GM18873 (cell line): Measurements from ENCODE around the gene PLA2G2D.

Experiments used
- ATAC-seq: cut with Tn5 transposase; IDR thresholded peaks from one replicate; pipeline ENCODE4 v1.9.1; 2021; ENCODE audit warnings: mild to moderate bottlenecking, moderate library complexity, moderate number of reproducible peaks; ENCODE audit not compliant: unreplicated experiment, low FRiP score

The PLA2G2D gene, protein sequence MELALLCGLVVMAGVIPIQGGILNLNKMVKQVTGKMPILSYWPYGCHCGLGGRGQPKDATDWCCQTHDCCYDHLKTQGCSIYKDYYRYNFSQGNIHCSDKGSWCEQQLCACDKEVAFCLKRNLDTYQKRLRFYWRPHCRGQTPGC

DNA sequence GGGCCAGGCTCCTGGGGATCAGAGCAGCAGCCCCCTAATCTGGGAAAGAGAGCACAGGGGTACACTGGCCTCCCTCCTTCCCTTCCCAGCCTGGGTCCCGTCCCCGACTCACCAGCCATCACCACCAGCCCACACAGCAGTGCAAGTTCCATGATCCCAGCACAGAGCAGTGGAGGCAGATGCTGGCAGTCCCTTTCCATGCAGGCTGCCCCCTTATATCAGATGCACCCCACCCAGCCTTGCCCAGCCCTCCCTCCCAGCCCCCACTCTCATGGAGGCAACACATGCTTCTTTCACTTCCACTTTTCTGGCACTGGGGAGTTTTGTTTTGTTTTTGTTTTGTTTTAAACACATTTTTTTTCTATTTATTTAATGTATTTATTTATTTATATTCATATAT lies at the start of gene PLA2G2D:
Gene PLA2G2D, minus strand, starts transcription at position 190 of the 400 bp plus-strand sequence. Its CDS starts 38 bp downstream, at position 152.
- ATAC-seq, result no peak

DNA sequence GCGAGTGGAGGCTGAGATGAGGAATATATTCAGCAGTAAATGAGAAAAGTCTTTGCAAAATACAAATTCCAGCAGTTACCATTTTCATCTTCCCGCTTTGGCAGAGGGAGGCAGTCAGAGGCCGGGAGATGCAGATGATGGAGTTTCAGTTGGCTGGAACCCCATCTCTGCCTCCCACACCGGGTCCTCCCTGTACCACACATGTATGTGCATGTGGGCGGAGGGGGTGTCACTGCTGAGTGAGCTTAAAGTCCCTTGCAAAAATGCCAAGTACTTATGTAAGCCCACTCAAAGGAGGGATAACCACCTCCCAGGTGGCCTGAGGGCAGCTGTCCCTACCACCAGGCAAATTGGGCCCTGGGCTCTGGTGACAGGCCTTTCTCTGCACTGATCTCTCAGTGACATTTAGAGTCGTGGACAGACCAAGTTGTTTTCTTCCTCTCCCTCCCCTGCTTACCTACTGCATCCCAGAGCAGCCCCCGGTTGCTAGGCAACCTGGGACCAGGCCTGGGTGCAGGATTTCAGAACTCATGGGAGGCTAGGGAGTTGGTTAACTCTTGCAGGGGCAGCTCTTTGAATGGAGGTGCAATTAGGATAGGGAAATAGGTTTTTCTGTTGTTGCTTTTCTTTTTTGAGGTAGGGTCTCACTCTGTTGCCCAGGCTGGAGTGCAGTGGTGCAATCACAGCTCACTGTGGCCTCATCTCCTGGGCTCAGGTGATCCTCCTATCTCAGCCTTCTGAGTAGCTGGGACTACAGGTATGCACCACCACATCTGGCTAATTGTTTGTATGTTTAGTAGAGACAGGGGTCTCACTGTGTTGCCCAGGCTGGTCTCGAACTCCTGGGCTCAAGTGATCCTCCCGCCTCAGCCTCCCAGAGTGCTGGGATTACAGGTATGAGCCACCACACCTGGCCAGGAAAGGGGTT lies 49.5 kb upstream of the PLA2G2D start:
- ATAC-seq, result no peak

DNA sequence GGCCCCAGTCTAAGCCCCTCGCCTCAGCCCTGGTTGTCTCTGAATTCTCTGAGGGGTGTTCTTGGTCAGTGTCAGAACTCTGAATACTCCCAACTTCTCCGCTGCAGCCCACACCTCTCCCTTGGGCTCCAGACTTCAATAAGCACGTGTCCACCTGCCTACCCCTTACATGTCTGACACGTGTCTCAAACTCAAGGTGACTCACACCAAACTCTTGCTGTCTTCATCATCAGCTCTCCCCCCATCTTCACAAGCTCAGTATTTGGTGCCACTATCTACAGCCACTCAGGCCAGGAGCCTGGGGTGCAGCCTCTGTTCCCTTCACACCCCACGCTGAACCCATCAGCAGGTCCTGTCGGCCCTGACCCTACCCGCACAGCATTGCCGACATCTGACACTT lies 47.8 kb upstream of the PLA2G2D start:
- ATAC-seq, result no peak

- no peak for ATAC-seq
These were observed 46.7 kb upstream of the PLA2G2D start for GRCh38 chr1:20166051-20166450.

DNA sequence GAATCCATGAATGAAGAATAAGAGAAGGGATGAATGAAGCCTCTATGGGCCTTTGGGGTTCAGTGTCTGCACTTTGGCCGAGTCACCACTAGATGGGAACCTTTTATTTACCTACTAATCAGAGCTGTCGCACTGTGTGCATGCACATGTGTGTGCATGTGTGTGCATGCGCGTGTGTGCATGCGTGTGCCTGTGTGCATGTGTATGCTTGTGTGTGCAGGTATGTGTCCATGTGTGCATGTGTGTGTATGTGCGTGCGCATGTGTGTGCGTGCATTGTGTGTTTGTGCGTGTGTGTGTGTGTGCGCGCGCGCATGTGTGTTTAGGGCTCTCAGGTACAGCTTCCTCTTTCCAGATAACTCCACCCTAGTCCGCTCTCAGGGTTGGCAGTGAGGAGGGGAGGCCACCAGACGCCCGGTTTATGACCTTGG lies 46.2 kb upstream of the PLA2G2D start:
- no peak for ATAC-seq

DNA sequence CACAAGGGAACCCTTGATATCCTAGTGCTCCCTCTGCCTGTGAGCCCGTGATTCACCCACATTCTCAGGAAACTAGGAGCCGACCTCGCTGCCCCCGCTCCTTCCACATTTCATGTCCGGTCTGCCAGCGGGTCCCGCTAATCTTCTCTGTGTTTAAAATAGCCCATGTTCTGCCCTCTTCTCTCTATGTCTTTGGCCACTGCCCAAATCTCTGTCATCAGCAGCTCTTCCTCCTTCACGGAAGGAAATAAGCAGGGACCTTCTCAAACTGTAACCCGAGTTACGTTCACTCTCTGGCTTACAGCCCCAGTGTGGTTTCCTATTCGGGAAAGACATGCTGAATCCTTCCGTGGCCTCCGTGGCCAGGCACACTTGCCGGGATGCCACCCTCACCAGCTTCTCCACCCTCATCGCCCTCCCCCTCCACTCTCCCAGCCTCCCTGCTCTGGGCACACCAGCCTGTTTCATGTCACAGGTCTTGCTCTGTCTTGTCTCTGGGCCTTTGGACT lies 45.4 kb upstream of the PLA2G2D start:
- ATAC-seq, result no peak

DNA sequence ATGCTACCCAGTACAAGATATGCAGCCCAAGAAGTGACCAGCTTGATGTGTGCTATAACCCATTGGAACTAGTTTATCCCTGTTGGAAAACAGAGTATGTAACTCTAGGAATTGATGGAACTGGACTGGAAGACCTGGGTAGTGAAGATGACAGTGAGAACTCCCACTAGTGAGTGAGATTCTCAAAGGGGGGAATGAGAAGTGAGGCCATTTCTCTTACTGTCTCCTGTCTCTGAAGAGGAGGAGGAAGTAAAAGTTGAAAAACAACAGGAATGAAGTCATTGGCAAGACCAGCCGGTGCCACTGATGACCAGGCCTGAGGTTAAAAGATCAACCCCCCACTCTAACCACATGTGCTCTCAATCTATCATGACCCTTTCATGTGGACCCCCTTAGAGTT lies 40.7 kb upstream of the PLA2G2D start:
- ATAC-seq, result no peak

DNA sequence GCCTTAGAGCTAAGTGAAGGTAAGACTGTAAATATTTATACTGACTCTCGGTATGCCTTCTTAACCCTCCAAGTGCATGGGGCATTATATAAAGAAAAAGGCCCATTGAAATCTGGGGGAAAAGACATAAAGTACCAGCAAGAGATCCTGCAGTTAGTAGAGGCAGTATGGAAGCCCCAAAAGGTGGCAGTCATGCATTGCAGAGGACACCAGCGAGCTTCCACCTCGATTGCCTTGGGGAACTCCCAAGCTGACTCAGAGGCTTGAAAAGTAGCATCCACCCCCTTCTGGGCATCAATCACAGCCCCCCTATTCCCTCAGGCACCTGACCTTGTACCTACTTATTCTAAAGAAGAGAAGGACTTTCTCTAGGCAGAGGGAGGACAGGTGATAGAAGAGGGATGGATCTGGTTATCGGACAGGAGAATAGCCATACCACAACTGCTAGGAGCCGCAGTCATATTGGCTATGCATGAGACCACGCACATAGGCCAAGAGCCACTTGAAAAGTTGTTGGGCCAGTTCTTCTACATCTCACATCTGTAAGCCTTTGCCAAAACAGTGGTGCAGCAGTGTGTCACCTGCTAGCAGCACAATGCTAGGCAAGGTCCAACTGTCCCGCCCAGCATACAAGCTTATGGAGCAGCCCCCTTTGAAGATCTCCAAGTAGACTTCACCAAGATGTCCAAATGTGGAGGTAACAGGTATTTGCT lies 39.2 kb upstream of the PLA2G2D start:
- no peak for ATAC-seq

GRCh38 chr1:20154301-20154831 lies 35.0 kb upstream of the PLA2G2D start:
- no peak for ATAC-seq

- no peak for ATAC-seq
These were observed 33.7 kb upstream of the PLA2G2D start for GRCh38 chr1:20153000-20153418.

GRCh38 chr1:20152599-20152930 lies 33.2 kb upstream of the PLA2G2D start:
- ATAC-seq, result no peak

DNA sequence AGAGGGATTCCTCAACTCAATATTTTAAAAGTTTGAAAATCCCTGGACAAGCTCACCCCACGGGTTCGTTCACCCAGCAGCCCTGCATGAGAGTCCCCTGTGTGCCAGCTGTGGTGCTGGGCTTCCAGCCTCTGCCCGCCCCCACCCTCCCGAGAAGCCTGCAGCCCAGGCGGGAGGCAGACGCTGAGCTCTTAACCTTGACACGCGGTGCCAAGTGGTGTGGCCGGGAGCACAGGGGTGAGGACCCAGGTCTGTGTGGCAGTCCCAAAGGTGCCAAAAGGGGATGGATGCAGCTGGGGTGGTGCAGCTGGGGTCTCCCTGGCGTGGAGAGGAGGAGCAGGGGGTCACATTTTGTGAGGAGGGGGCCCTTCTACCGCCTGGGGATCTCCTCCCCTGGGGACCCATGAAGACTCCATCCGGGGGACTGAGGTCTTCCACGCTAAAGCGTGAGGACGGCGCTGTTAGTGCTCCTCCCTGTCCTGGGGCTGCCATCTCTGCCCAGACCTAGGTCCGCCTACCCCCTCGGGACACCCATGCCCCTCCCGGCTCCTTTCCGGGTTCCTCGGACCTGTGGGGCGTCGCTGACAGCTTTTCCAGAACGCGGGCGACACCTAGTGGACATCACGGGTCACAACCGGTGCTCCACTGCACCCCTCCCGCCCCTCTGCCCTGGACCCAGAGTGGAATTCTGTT lies 32.7 kb upstream of the PLA2G2D start:
- no peak for ATAC-seq

DNA sequence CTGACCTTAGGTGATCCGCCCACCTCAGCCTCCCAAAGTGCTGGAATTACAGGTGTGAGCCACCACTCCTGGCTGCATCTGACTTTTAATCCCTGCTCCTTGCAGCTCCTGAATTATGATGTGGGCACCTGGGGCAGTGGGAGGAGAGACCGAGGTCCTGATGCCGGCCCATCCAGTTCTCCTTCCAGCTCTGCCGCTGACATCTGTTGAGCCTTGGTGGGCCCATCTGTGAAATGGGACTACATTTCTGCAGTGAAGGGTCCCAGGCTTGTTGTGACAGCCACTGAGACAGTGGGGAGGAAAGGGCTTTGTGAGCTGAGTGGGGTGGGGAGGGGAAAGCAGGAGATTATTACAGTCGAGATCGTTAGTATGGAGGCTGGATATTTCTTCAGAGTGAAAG lies 31.6 kb upstream of the PLA2G2D start:
- no peak for ATAC-seq

GRCh38 chr1:20150326-20150705 lies 31.0 kb upstream of the PLA2G2D start:
- no peak for ATAC-seq

DNA sequence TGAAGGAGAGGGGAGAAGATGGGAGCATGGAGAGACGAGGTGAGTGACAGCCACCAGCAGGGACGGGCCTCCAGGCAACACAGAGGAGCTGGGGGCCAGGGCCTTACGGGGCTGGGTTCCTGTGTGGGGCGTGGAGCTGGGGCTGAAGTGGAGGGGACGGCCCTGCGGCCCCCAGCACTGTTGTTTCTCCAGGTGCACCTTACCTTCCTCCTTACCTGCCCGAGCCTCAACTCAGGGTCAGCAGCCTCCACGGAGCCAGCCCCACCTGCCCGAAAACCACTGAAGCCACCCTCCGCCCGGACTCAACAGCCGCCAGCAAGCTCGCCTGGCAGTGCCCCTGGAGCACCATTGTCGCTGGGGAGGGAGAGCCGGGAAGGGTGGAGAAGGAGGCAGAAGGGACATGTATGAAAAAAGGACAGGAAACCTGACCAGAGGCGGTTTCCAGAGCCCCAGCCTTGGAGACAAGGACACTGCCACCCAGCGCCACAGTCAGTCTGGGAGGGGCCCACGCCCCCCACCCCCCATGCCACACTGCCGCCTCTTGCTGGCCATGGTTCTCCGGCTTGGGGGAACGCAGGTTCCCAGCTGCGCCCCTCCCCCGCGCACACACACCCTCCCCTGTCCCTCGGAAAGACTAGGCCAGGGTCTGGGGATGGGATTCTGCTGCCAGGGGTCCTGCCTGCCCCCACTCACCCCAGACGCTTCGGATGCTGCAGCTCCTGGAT lies 30.4 kb upstream of the PLA2G2D start:
- no peak for ATAC-seq

DNA sequence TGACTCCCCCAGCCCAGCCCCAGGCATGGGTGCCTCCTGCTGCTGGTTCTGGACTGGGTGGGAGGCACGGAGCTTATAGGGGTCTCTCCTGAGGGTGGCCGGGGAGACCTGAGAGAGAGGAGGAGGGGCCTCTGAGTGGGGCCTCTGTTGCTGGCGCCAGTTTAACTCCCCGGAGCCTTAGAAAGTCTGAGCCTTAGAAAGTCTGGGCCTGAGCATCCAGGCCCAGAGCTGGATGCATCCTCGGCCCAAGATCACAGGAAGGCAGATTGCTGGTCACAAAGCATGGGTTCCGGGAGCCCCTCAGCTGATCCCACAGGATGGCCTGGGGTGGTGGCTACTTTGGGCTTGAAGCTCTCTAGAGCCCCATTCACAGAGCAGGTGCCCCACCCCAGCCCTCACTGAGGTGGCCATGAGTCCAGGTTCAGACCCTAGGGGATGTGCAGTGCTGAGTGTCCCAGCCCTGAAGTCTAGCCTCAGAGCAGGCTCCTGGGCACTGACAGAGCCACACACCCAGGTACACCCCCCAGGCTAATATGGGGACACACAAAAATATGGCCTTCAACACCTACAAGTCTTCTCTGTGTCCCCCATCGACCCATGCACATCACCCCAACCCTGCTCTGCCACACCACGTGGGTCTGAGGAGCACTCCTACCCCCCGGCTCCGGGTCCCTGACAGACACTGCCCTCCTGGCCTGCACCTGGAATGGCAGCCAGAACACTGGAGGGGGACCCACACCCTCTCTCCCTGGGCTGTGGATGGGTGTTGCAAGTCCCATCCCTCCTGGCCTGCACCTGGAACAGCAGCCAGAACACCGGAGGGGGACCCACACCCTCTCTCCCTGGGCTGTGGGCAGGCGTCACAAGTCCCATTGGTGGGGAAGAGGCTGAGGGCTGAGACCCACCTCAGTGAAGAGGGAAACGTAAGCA lies 29.5 kb upstream of the PLA2G2D start:
- no peak for ATAC-seq

- ATAC-seq, result no peak
These were observed 28.7 kb upstream of the PLA2G2D start for GRCh38 chr1:20147846-20148570.
